ENCODE data around the gene JAG1.

Gene JAG1

DNA sequence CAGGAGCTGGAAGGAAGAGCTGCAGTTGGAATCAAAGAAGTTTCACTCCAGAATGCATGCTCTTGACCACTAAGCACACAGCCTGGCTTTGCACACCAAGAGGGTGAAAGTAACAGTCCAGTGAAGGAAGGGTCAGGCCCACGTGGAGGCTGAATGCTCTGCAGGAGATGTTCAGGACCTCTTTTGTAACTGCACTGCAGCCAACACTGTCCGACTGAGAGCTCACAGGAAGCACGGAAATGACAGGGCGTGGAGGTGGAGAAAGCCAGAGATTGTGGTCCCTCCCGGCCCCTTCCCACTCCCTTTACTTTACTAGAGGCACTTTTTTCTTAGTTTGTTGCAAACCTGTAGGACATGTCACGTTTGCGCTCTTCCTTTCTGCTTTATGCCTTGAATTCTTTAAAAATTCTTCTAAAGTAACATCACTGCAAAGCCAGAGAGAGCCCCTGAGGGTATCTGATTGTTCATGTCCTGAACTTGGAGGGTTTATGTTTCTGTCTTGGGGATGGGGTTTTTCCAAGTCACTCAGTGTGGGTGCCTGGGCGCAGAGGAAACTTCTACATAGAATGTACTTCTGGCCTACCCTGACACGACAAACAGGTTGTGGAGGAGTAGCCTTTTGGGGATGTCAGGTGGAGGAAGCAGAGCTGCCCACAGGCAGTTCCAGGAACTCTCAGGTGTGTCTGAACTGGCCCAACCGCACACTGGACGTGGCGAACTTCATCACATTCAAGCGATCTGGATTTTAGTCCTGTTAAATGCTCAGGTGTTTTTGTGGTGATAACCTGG is 40.9 kb downstream of the JAG1 start:
- H3K36me3 ChIP-seq (ENCODE audit: control insufficient read depth, low read length): no peaks in the 10 kb centered on the region
- no peaks in the 10 kb centered on the region for H3K9me3 ChIP-seq (ENCODE audit: control insufficient read depth, insufficient read depth, low read length)
- H3K4me2 ChIP-seq (ENCODE audit: low read length): no peak overlapping the region
- H3K4me3 ChIP-seq (ENCODE audit: low read length): no peak overlapping the region
- H3K79me2 ChIP-seq (ENCODE audit: control insufficient read depth, low read length): no peaks in the 10 kb centered on the region
- TF ChIP-seq EZH2phosphoT487 (IDR thresholded peaks at IDR 0.05; ENCODE audit: borderline replicate concordance, low read length): no peak
- TF ChIP-seq, protein P1, sequence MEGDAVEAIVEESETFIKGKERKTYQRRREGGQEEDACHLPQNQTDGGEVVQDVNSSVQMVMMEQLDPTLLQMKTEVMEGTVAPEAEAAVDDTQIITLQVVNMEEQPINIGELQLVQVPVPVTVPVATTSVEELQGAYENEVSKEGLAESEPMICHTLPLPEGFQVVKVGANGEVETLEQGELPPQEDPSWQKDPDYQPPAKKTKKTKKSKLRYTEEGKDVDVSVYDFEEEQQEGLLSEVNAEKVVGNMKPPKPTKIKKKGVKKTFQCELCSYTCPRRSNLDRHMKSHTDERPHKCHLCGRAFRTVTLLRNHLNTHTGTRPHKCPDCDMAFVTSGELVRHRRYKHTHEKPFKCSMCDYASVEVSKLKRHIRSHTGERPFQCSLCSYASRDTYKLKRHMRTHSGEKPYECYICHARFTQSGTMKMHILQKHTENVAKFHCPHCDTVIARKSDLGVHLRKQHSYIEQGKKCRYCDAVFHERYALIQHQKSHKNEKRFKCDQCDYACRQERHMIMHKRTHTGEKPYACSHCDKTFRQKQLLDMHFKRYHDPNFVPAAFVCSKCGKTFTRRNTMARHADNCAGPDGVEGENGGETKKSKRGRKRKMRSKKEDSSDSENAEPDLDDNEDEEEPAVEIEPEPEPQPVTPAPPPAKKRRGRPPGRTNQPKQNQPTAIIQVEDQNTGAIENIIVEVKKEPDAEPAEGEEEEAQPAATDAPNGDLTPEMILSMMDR (IDR thresholded peaks at IDR 0.05; ENCODE audit: low read depth, low read length, poor library complexity, severe bottlenecking): no peak
- H3K27me3 ChIP-seq (ENCODE audit: control insufficient read depth, low read length): peaks cover 9% of the 10 kb centered on the region
- no peak overlapping the region for H3K27ac ChIP-seq (ENCODE audit: low read depth, low read length)
- H3K9me2 ChIP-seq (replicated peaks; ENCODE audit: control insufficient read depth, low read length): no peaks in the 10 kb centered on the region
- peaks cover 13% of the 10 kb centered on the region for H3K4me1 ChIP-seq (ENCODE audit: control insufficient read depth, low read length)
- H3F3A ChIP-seq (ENCODE audit: control insufficient read depth, insufficient read depth): no peaks in the 10 kb centered on the region
- no peaks in the 10 kb centered on the region for H4K20me1 ChIP-seq (ENCODE audit: control insufficient read depth, insufficient read depth, low read depth, low read length)

DNA sequence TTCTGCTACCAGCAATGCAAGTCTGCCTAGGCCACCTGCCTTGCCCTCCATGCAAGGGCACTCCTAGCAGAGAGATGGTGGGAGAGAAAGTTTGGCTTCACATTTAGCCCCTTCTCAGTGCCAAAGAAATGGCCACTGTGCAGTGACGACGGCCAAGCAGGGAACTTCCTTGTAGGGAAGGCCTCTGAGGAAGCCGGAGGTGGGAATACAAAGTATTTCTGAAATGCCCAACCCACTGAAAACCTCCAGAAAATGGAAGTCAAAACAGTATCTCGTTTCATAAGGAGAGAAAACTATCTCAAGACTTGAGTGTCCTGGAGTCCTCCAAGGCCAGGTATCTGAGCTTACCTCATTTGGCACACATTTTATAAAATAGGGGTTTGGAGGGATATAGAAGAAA is 42.7 kb downstream of the JAG1 start:
- H3K4me1 ChIP-seq (ENCODE audit: control insufficient read depth, low read length): peaks cover 13% of the 10 kb centered on the region

DNA sequence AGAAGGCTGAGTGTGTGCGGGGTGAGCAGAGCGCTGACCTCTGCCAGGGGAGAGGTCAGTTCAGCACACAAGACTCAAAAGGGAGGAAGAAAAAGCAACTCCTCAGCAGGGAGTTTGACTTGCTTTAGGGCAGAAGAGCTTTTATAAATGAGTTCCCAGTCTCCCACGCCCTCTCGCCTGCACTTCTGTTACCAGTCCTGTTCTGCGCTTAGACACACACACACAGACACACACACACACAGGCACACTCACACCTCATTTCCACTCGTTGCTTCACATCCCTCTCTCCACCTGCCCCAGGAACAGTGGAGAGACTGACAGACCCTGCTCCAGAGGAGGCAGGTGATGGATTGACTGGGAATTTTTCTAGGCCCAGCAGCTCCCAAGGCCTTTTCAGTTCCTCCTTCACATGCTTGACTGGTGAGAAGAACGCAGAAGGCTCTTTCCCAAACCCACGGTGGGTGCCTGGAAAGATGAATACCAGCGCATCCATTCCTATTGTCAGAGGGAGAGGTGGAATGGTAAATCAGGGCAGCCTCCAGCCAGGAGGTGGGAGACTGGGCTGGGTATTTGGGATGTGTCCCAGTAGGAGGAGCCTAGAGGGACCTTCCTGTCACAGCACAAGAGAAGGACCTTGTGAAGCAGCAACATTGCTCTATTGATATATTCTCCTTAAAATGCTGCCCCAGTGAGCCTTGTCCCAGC is 43.7 kb downstream of the JAG1 start:
- Histone ChIP-seq H3K4me1 (ENCODE audit: control insufficient read depth, low read length) (peaks cover 13% of the 10 kb centered on the region), H3K9me3 (ENCODE audit: control insufficient read depth, insufficient read depth, low read length) (no peaks in the 10 kb centered on the region), H3F3A (ENCODE audit: control insufficient read depth, insufficient read depth) (no peaks in the 10 kb centered on the region), H3K9me2 (replicated peaks; ENCODE audit: control insufficient read depth, low read length) (no peaks in the 10 kb centered on the region), H3K4me3 (ENCODE audit: low read length) (no peak overlapping the region), H4K20me1 (ENCODE audit: control insufficient read depth, insufficient read depth, low read depth, low read length) (no peaks in the 10 kb centered on the region), H3K79me2 (ENCODE audit: control insufficient read depth, low read length) (no peaks in the 10 kb centered on the region), H3K27me3 (ENCODE audit: control insufficient read depth, low read length) (peaks cover 9% of the 10 kb centered on the region), H3K4me2 (ENCODE audit: low read length) (no peak overlapping the region), H3K27ac (ENCODE audit: low read depth, low read length) (no peak overlapping the region), H3K36me3 (ENCODE audit: control insufficient read depth, low read length) (no peaks in the 10 kb centered on the region)
- no peak for TF ChIP-seq EZH2phosphoT487 (IDR thresholded peaks at IDR 0.05; ENCODE audit: borderline replicate concordance, low read length)
- TF ChIP-seq, protein P1 (IDR thresholded peaks at IDR 0.05; ENCODE audit: low read depth, low read length, poor library complexity, severe bottlenecking): no peak

More for the DNA sequence above, 42.7 kb downstream of the JAG1 start:
- no peak overlapping the region for H3K4me2 ChIP-seq (ENCODE audit: low read length)
- TF ChIP-seq, protein P1 (IDR thresholded peaks at IDR 0.05; ENCODE audit: low read depth, low read length, poor library complexity, severe bottlenecking): no peak
- TF ChIP-seq EZH2phosphoT487 (IDR thresholded peaks at IDR 0.05; ENCODE audit: borderline replicate concordance, low read length): no peak
- H4K20me1 ChIP-seq (ENCODE audit: control insufficient read depth, insufficient read depth, low read depth, low read length): no peaks in the 10 kb centered on the region
- H3F3A ChIP-seq (ENCODE audit: control insufficient read depth, insufficient read depth): no peaks in the 10 kb centered on the region
- H3K4me3 ChIP-seq (ENCODE audit: low read length): no peak overlapping the region
- no peaks in the 10 kb centered on the region for H3K9me3 ChIP-seq (ENCODE audit: control insufficient read depth, insufficient read depth, low read length)
- H3K79me2 ChIP-seq (ENCODE audit: control insufficient read depth, low read length): no peaks in the 10 kb centered on the region
- H3K36me3 ChIP-seq (ENCODE audit: control insufficient read depth, low read length): no peaks in the 10 kb centered on the region
- H3K27me3 ChIP-seq (ENCODE audit: control insufficient read depth, low read length): peaks cover 9% of the 10 kb centered on the region
- no peak overlapping the region for H3K27ac ChIP-seq (ENCODE audit: low read depth, low read length)
- no peaks in the 10 kb centered on the region for H3K9me2 ChIP-seq (replicated peaks; ENCODE audit: control insufficient read depth, low read length)

Measured in DOHH2 (cell line).